ENCODE measurements around the gene CABLES2.

Gene CABLES2

DNA sequence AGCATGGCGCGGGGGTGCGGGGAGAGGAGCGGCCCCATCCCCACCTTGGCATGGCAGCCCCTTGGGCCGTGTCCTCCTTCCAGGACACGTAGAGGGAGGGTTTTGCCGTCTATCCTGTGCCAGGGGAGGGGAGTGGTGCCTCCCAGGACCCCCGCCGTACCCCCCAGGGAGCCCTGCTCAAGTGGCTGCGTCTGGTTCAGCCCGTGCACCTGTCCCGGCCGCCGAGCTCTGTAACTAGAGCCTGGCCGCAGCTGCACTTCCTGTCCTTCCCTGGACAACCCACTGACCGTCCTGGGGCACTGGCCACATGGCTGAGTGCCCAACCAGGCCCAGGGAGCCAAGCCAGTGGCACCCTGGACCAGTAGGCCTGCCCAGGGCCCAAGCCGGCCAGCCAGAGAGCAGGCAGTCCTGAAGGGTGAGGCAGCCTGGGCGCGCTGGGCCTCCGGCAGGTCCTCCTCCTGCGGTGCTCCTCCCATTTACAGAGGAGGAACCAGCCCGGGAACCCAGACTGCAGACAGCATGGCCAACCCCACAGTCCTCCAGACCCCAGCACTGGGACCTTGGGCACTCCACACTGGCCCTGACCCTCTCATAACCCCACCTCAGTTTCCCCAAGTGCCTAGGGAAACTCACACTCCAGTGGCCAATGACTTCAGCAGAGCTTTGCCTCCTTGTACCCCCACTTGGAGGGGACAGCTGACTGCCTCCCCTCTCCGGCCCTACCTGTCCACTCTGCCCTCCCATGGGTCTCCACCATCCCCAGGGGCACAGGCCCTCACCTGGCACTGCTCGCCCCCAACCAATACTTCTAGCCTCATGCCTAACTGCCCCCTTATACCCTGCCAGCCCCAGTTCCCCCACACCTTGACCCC lies 48.7 kb downstream of the CABLES2 start:
- TF ChIP-seq, protein P1, sequence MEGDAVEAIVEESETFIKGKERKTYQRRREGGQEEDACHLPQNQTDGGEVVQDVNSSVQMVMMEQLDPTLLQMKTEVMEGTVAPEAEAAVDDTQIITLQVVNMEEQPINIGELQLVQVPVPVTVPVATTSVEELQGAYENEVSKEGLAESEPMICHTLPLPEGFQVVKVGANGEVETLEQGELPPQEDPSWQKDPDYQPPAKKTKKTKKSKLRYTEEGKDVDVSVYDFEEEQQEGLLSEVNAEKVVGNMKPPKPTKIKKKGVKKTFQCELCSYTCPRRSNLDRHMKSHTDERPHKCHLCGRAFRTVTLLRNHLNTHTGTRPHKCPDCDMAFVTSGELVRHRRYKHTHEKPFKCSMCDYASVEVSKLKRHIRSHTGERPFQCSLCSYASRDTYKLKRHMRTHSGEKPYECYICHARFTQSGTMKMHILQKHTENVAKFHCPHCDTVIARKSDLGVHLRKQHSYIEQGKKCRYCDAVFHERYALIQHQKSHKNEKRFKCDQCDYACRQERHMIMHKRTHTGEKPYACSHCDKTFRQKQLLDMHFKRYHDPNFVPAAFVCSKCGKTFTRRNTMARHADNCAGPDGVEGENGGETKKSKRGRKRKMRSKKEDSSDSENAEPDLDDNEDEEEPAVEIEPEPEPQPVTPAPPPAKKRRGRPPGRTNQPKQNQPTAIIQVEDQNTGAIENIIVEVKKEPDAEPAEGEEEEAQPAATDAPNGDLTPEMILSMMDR (IDR thresholded peaks at IDR 0.05; ENCODE audit: borderline replicate concordance, control extremely low read depth, extremely low read depth, insufficient read depth, missing control alignments): no peak
- in situ Hi-C loops (cut with MboI; ENCODE audit: low sequenced_read_pairs, unreplicated experiment): no loop called here
- DNase-seq (ENCODE audit: low spot score): no peak

DNA sequence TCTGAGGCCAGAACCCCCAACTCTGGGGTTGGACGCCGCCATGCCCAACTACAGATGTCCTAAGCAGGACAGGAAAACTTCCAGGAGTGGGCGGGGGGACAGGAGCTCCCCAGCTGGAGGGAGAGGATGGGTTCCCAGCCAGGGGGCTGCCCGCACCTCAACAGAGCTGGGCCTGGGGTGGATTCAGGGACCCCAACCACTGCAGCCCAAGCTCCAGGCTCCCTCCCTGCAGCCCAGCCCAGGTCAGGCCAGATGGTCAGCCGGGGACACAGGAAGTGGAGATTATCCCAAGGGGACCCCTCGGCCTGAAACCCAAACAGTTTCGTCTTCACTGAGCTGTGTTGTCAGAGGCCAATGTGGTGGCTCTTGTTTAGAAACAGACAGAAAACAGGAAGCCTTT lies 49.4 kb downstream of the CABLES2 start:
- TF ChIP-seq, protein P1 (IDR thresholded peaks at IDR 0.05; ENCODE audit: borderline replicate concordance, control extremely low read depth, extremely low read depth, insufficient read depth, missing control alignments): no peak
- no peak for DNase-seq (ENCODE audit: low spot score)
- in situ Hi-C loops (cut with MboI; ENCODE audit: low sequenced_read_pairs, unreplicated experiment): no loop called here

DNA sequence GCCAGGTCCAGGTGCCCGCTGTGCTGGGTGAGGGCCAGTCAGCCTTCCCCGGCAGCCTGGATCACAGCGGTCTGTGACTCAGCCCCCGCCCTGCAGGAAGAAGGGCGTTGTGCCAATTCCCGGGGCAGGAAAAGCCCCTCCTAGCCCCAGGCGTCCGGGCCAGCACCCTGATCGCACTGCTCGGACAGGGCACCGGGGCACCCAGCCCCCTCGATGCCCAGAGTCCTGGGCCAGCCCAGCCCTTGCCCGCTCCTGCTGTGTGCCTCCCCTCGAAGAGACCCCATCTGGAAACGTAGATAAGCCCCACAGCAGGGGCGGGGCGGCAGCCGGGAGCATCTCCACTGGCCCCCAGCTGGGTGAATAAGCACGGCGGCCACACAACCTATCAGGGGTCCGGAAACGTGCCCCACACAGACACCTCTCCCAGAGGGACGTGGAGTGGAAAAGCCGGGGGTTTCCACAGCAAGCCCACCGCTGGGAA lies 49.9 kb downstream of the CABLES2 start:
- DNase-seq (ENCODE audit: low spot score): no peak
- TF ChIP-seq, protein P1 (IDR thresholded peaks at IDR 0.05; ENCODE audit: borderline replicate concordance, control extremely low read depth, extremely low read depth, insufficient read depth, missing control alignments): no peak
- in situ Hi-C loops (cut with MboI; ENCODE audit: low sequenced_read_pairs, unreplicated experiment): no loop called here

DNA sequence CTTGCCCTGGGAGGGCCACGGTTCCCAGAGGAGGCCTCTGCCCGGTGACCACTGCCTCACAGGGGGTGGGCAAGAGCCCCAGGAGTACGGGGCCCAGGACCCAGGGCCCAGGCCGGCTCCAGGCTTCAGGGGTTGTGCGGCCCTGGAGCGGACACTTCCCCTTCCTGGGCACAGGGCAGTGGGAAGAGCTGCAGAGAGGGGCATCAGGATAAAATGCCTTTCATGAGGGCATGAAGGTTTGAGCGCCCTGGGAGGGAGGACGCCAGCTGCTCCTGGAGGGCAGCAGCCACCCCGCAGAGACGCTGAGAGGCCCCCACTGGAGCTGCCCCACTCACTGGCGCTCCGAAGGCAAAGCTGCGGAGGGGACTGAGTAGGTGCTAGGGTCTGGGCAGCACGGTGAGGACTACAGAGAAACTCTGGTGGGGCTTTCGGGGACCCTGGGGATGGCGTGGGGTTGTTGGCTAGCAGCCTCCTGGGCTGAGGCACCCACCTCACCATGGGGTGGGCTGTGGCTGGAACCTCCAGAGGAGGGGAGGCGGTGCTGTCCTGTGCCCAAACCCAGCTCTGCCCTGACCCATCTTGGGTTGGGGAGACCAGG lies 50.4 kb downstream of the CABLES2 start:
- DNase-seq (ENCODE audit: low spot score): no peak
- TF ChIP-seq, protein P1 (IDR thresholded peaks at IDR 0.05; ENCODE audit: borderline replicate concordance, control extremely low read depth, extremely low read depth, insufficient read depth, missing control alignments): no peak
- in situ Hi-C loops (cut with MboI; ENCODE audit: low sequenced_read_pairs, unreplicated experiment): no loop called here

DNA sequence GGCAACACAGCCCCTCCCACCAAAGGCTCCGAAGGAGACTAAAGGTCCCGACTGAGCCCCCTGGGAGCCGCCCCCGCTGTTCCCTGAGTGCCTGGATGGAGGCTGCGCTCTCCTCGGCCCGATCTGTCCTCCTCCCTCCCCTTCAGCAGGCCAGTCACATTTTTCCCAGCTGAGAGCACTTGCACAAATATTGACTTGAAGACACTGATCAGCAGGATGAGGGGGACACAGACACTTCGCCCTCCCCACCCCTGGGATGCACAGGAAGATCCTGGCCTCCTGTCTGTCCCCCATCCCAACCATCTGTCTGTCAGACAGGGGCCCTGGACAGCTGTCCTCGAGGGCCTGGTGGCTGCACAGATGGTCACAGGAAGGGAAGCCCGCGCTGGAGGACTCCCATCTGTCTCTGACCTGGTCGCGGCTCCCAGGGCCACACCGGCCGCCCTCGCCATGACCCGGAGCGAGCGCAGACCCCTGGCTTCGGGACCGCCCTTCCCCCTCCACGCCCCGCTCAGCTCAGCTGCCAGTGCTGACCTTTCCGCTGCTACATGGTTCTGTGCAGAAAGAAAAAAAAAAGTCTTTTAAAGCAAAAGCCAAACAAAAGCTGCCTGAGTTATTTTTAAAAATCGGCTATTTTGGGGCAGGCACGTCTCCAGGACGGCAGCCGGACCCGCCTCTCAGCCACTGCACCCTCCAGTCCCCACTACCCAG lies 51.1 kb downstream of the CABLES2 start:
- in situ Hi-C loops (cut with MboI; ENCODE audit: low sequenced_read_pairs, unreplicated experiment): no loop called here
- no peak for DNase-seq (ENCODE audit: low spot score)

DNA sequence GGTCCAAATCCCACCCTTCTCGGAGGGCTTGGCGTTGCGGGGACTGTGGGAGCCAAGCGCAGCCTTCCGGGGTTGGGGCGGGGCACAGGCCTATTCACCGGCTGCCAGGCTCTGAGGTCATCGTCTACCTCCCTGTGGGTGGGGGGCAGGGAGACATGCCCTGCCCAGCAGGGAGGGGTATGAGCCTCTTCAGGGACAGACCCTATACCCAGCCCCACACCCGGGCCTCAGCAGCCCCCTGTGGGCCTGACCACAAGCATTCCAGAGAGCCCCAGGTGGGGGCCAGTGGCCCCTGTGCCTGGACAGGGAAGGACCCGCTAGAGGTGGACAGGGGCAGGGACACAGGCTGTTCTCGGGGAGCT lies 51.6 kb downstream of the CABLES2 start:
- in situ Hi-C loops (cut with MboI; ENCODE audit: low sequenced_read_pairs, unreplicated experiment): no loop called here
- no peak for DNase-seq (ENCODE audit: low spot score)
- TF ChIP-seq, protein P1 (IDR thresholded peaks at IDR 0.05; ENCODE audit: borderline replicate concordance, control extremely low read depth, extremely low read depth, insufficient read depth, missing control alignments): no peak

More for the DNA sequence above, 51.1 kb downstream of the CABLES2 start:
- TF ChIP-seq, protein P1 (IDR thresholded peaks at IDR 0.05; ENCODE audit: borderline replicate concordance, control extremely low read depth, extremely low read depth, insufficient read depth, missing control alignments): no peak
